Karpas-422 (cell line): Measurements from ENCODE around the gene MAPK12. TPM values are rescaled to one million over a fixed set of nuclear protein-coding genes. Genes with fewer than 3 reads are reported as not detected.
A peak's percentile ranks its signal among the peaks of the same experiment; 100 is the strongest.

Source experiments
- DNase-seq: peaks from one replicate; pipeline ENCODE4 v3.0.0-alpha.2; 2015
- H2AFZ ChIP-seq: fragments of 200-600 bp; sonication (generic); 2 replicates; pipeline ENCODE4 v1.6.1; 2014; ENCODE audit warnings: antibody characterized with exemption, low read length, mixed read lengths
- H3K27ac ChIP-seq: fragments of 200-600 bp; sonication (generic); 2 replicates; pipeline ENCODE4 v1.5.1; 2014; ENCODE audit warnings: mild to moderate bottlenecking, low read length, moderate library complexity
- H3K27me3 ChIP-seq: fragments of 200-600 bp; sonication (generic); 2 replicates; pipeline ENCODE4 v1.6.1; 2014; ENCODE audit warnings: low read length, mixed read lengths
- H3K36me3 ChIP-seq: fragments of 200-600 bp; sonication (generic); 2 replicates; pipeline ENCODE4 v1.6.1; 2014; ENCODE audit warnings: low read length, mixed read lengths; ENCODE audit not compliant: insufficient read depth
- H3K4me1 ChIP-seq: fragments of 200-600 bp; sonication (generic); 2 replicates; pipeline ENCODE4 v1.6.1; 2014; ENCODE audit warnings: mild to moderate bottlenecking, low read length, mixed read lengths
- H3K4me2 ChIP-seq: fragments of 200-600 bp; sonication (generic); 2 replicates; pipeline ENCODE4 v1.6.1; 2014; ENCODE audit warnings: low read length, low read depth, mild to moderate bottlenecking; ENCODE audit not compliant: poor library complexity, severe bottlenecking
- H3K4me3 ChIP-seq: fragments of 200-600 bp; sonication (generic); 2 replicates; pipeline ENCODE4 v1.5.1; 2014; ENCODE audit warnings: mild to moderate bottlenecking, antibody characterized with exemption, low read length, mixed read lengths
- H3K79me2 ChIP-seq: fragments of 200-600 bp; sonication (generic); 2 replicates; pipeline ENCODE4 v1.6.1; 2014; ENCODE audit warnings: mild to moderate bottlenecking, low read length, mixed read lengths
- H3K9ac ChIP-seq: fragments of 200-600 bp; sonication (generic); 2 replicates; pipeline ENCODE4 v1.6.0; 2014; ENCODE audit warnings: low read length
- H3K9me2 ChIP-seq: fragments of 200-600 bp; sonication (generic), shearing (Covaris generic); replicated peaks from 2 replicates; pipeline ENCODE4 v1.6.0; 2014; ENCODE audit warnings: mild to moderate bottlenecking, low read length, moderate library complexity; ENCODE audit not compliant: insufficient read depth
- H3K9me3 ChIP-seq: fragments of 300-700, 200-600 bp; sonication (generic); 2 replicates; pipeline ENCODE4 v1.6.1; 2014; ENCODE audit warnings: low read length, mixed read lengths
- H4K20me1 ChIP-seq: fragments of 200-600 bp; sonication (generic); 2 replicates; pipeline ENCODE4 v1.6.1; 2014; ENCODE audit warnings: mild to moderate bottlenecking, antibody characterized with exemption, low read length, low read depth; ENCODE audit not compliant: insufficient read depth
- total RNA-seq: library from RNA; depleted of rRNA; stranded (reverse); fragments of >200 nt; shearing (Covaris generic); gene quantifications from 2 replicates; pipeline ENCODE4 v1.2.3, GENCODE V29; 2014; ENCODE audit warnings: low replicate concordance

MAPK12 gene
- total RNA-seq, 1 experiment from 2014 or later: 45.4 TPM

DNA sequence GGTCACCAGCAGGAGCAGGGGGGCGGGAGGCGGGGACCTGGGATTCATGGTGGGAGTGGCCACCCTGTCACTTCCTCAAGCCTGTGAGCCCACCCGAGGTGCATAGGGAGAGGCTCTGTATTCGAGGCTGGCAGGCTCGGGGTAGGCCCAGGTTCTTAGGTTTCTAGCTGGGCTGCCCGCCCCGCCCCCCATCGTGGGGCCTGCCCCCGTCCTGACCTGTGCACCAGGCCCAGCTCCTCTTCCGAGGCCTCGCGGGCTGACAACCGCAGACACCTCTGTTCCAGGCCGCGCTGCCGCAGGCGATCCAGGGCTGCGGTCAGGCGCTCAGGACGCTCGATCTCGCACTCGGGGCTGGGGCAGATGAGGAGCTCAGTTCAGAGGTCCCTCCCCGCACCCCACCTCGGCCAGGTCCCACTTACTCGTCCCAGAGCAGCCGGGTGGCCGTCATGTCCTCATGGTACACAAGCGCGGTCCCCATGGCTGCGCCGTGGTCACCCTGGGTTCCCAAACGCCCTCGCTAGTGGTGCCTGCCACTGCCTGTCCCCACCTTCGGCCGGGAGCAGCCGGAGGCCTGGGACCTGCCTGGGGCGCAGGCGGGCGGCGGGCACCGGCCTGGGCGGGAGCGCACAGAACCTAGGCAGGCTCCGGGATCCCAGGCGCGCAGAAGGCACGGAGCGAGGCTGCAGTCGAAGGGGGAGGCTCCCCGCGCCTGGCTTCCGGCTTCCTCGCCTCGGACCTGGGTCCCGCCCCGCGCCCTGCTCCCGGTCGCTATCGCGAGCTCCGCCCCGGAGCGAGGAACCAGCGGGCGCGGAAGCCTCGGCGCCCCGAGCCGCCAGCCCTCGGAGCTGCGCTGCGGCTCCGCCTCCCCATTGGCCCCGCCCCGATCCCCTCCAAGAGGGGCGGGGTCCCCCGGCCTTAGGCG, 10.7 kb downstream of the MAPK12 start, which contains the start of gene HDAC10:
HDAC10 (minus strand) TSS at position 711 of the 922 bp plus-strand sequence; CDS start at position 478, 233 bp downstream.
- Histone ChIP-seq H4K20me1 (peaks cover 28% of the 10 kb centered on the region; the same call in 1 of the 2 replicates), H3K4me3 (peak within 1 kb of the TSS; percentile 99), H3K27me3 (no peaks in the 10 kb centered on the region), H3K9me3 (no peaks in the 10 kb centered on the region), H3K4me1 (peaks cover 56% of the 10 kb centered on the region), H3K36me3 (peaks cover 10% of the 10 kb centered on the region; the same call in 1 of the 2 replicates), H3K27ac (peak within 1 kb of the TSS; percentile 86), H3K9ac (peak within 1 kb of the TSS; percentile 99), H2AFZ (no peak within 1 kb of the TSS), H3K4me2 (peak within 1 kb of the TSS; percentile 97), H3K79me2 (peaks cover 30% of the 10 kb centered on the region), H3K9me2 (no peaks in the 10 kb centered on the region)
- peak; percentile 97 for DNase-seq

DNA sequence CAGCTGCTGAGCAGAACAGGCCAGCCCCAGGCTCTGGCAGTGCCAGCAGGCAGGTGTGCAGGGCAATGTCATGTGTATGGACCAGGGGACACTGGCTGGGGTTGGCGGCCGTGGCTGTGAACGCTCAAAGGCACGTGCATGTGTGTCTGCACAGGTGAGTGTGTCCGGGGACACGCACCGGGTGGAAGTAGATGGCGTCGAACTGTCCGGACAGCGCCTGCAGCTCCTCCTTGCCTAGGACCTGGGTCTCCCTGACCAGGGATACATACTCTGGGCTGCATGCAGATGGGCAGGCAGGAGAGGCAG, 11.3 kb downstream of the MAPK12 start:
- peaks cover 32% of the 10 kb centered on the region for H3K79me2 ChIP-seq
- no peaks in the 10 kb centered on the region for H3K9me2 ChIP-seq
- no peaks in the 10 kb centered on the region for H3K27me3 ChIP-seq
- peaks cover 33% of the 10 kb centered on the region; the same call in 1 of the 2 replicates for H4K20me1 ChIP-seq
- peak overlapping the region; percentile 97 for H3K4me2 ChIP-seq
- peak overlapping the region; percentile 86; the same call in 1 of the 2 replicates for H3K27ac ChIP-seq
- peak overlapping the region; percentile 99 for H3K4me3 ChIP-seq
- H2AFZ ChIP-seq: no peak overlapping the region
- peaks cover 61% of the 10 kb centered on the region for H3K4me1 ChIP-seq
- H3K9me3 ChIP-seq: no peaks in the 10 kb centered on the region
- no peak for DNase-seq
- H3K9ac ChIP-seq: peak overlapping the region; percentile 99
- peaks cover 10% of the 10 kb centered on the region; the same call in 1 of the 2 replicates for H3K36me3 ChIP-seq

DNA sequence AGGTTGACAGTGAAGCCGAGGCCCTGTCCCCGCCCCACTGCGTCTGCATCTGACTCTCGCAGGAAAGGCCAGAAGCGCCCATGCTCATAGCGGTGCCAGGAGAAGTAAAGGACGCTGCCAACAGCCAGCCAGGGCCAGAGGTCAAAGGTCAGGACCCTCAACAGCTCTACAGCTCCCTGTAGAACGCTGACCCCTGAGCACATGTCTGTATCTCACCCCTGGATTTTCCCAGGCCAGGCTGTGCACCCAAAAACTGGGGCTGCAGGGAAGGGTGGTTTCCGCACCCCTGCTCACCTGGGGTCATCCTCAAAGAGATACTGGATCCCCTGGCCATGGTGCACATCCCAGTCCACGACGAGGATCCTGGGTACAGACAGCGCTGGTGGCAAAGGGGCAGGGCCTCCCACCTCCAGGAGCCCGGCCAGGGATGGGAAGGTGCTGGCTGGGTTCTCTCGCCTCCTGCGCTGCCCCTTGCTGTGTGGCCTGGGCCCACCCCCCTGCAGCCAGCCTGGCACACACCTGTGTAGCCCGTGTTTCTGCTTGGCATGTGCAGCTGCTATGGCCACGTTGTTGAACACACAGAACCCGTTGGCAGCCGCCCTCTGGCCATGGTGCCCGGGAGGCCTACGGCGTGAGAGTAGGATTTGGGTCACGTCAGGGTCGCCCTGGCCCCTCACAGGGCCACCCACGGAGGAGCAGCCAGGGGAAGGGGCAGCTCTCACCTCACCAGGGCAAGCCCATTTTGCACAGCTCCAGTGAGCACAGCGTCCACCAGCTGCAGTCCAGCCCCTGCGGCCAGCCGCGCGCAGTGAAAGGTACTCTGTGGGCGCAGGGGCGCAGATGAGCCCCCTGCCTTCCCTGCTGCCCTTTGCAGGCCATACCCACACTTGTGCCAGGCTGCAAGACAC, 11.9 kb downstream of the MAPK12 start:
- Histone ChIP-seq H3K4me3 (peak overlapping the region; percentile 99), H3K9ac (peak overlapping the region; percentile 99)

DNA sequence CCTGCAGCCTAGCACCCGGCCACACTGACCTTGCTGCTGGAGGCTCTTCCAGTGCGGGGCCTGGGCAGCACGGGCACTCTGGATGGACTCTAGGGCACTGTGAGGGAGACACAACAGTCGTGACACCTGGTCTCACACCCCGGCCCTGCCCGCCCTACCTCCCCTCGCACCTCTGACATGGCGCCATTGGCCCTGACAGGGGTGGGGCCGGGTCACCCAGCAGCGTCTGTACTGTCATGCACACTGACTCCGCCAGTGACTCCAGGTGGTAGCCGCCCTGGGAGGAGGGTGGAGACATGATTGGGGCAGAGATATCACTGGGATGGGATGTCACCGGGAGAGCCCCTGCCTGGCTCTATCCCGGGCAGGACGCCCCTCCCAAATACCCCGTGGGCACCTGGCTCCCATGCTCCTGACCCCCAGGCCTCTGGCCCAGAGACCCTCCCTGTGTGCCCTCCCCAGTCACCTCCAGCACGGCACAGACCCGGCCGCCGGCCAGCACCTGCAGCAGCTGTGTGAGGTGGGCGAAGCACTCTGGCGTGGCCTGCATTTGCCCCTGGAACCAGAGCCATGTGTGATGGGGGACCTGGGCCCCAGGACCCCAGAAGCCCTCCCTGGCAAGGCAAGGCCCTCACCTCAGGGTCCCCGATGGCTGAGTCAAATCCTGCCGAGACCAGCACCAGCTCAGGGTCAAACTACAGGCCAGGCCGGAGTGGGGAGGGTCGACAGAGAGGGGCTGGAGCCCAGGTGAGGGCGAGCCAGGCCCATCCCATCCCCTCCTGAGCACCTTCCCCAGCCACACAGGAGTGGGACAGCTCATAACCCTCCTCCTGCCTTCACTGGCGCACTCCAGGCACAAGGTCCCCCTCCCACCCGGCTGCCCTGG, 13.0 kb downstream of the MAPK12 start:
- H3K9ac ChIP-seq: no peak overlapping the region
- H3K9me3 ChIP-seq: no peaks in the 10 kb centered on the region
- H3K4me3 ChIP-seq: no peak overlapping the region; the same call in 1 of the 2 replicates
- no peak overlapping the region for H3K27ac ChIP-seq
- H4K20me1 ChIP-seq: peaks cover 34% of the 10 kb centered on the region; the same call in 1 of the 2 replicates
- H3K36me3 ChIP-seq: peaks cover 10% of the 10 kb centered on the region; the same call in 1 of the 2 replicates
- H2AFZ ChIP-seq: no peak overlapping the region
- no peak for DNase-seq
- peaks cover 69% of the 10 kb centered on the region for H3K4me1 ChIP-seq
- H3K4me2 ChIP-seq: peak overlapping the region; percentile 42
- H3K79me2 ChIP-seq: peaks cover 43% of the 10 kb centered on the region
- H3K27me3 ChIP-seq: no peaks in the 10 kb centered on the region
- H3K9me2 ChIP-seq: no peaks in the 10 kb centered on the region

More for the DNA sequence above, 11.9 kb downstream of the MAPK12 start:
- peaks cover 33% of the 10 kb centered on the region; the same call in 1 of the 2 replicates for H4K20me1 ChIP-seq
- no peak overlapping the region for H2AFZ ChIP-seq
- no peaks in the 10 kb centered on the region for H3K9me3 ChIP-seq
- peaks cover 61% of the 10 kb centered on the region for H3K4me1 ChIP-seq
- peaks cover 10% of the 10 kb centered on the region; the same call in 1 of the 2 replicates for H3K36me3 ChIP-seq
- H3K27me3 ChIP-seq: no peaks in the 10 kb centered on the region
- H3K79me2 ChIP-seq: peaks cover 32% of the 10 kb centered on the region
- no peaks in the 10 kb centered on the region for H3K9me2 ChIP-seq
- H3K27ac ChIP-seq: no peak overlapping the region
- no peak for DNase-seq
- peak overlapping the region; percentile 97 for H3K4me2 ChIP-seq

DNA sequence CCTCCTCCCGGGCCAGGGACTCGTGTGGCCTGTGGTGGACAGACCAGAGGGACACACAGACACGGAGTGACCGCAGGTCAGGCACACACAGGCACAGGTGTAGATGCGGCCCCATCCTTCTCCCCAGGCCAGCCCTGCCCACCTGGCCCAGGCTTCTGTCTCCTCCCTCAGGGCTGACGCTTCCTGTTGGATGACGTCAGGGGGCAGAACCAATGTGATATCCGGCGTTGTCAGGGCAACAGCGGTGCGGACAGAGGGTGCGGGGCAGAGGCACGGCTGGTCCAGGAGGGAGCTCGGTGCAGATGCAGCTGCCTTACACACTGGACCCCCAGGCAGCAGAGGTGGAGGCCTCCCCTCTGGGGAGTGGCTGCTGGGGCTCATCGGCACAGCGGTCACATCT, 13.7 kb downstream of the MAPK12 start:
- Histone ChIP-seq H3K9me3 (no peaks in the 10 kb centered on the region), H4K20me1 (peaks cover 34% of the 10 kb centered on the region; the same call in 1 of the 2 replicates), H3K4me3 (peak overlapping the region; percentile 31; the same call in 1 of the 2 replicates)

DNA sequence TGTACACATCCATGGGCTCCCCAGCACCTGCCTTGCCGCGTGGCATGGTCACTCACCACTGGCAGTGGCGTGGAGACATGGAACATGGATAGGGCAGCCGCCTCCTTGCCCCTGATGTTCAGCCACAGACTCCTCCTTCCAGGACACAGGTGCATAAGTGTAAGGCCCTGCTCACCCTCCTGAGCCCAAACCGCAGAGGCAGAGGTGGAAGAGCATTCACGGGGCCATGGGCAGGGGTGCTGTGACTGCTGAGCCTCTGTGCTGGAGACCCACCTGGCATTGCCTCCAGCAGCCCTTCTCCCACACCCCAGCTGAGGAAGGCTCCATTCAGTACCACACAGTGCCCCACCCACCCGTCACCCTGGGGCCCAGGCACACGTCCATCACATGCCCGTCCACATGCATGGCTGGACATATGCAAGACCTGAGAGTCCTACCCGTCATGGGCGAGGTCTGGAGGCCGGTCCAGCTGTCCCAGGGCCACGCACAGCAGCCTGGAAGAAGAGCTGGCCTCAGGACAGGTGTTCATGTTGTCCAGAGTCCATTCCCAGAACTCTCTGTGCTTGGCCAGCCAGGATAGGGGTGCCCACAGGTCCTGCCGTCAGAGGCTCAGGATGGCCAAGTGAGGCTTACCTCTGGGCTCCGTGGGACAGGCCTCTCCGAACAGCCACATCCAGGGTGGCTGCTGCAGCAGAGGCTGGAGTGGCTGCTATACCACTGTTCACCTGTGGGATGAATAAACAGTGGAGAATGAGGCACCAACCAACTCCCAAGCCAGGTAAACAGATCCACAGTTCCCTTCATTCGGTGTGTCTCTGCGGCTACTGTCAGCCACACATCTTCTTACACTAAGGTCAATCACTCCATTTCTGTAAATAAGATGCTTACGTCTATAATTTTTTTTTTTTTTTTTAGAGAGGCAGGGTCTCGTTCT, 15.0 kb downstream of the MAPK12 start:
- H3K9me3 ChIP-seq: no peaks in the 10 kb centered on the region
- H3K9ac ChIP-seq: peak overlapping the region; percentile 72
- peak overlapping the region; percentile 71 for H3K4me3 ChIP-seq
- H4K20me1 ChIP-seq: peaks cover 36% of the 10 kb centered on the region; the same call in 1 of the 2 replicates
- no peak overlapping the region for H3K27ac ChIP-seq
- H3K9me2 ChIP-seq: no peaks in the 10 kb centered on the region
- H3K4me1 ChIP-seq: peaks cover 76% of the 10 kb centered on the region
- peak overlapping the region; percentile 92 for H3K4me2 ChIP-seq
- no peak overlapping the region for H2AFZ ChIP-seq
- peaks cover 10% of the 10 kb centered on the region; the same call in 1 of the 2 replicates for H3K36me3 ChIP-seq
- H3K27me3 ChIP-seq: no peaks in the 10 kb centered on the region
- H3K79me2 ChIP-seq: peaks cover 61% of the 10 kb centered on the region
- no peak for DNase-seq

More for the DNA sequence above, 13.7 kb downstream of the MAPK12 start:
- peaks cover 76% of the 10 kb centered on the region for H3K4me1 ChIP-seq
- no peaks in the 10 kb centered on the region for H3K9me2 ChIP-seq
- no peaks in the 10 kb centered on the region for H3K27me3 ChIP-seq
- H3K4me2 ChIP-seq: peak overlapping the region; percentile 42
- H3K36me3 ChIP-seq: peaks cover 10% of the 10 kb centered on the region; the same call in 1 of the 2 replicates
- DNase-seq: peak; percentile 96
- H3K9ac ChIP-seq: peak overlapping the region; percentile 54
- H3K27ac ChIP-seq: no peak overlapping the region
- no peak overlapping the region for H2AFZ ChIP-seq
- peaks cover 49% of the 10 kb centered on the region for H3K79me2 ChIP-seq
